ENCODE measurements around the gene NLRC3. TPM values are rescaled to one million over a fixed set of nuclear protein-coding genes. Genes with fewer than 3 reads are reported as not detected.

NLRC3 gene
- total RNA-seq, 1 experiment from 2014 or later: not detected

- in situ Hi-C loops (cut with HindIII; ENCODE audit: low sequenced_read_pairs): no loop called here
- no peak for DNase-seq (ENCODE audit: low spot score)
Measured at GRCh38 chr16:3497771-3498170, 79.4 kb downstream of the NLRC3 start.

GRCh38 chr16:3496386-3496785 lies 80.8 kb downstream of the NLRC3 start:
- no peak for DNase-seq (ENCODE audit: low spot score)
- in situ Hi-C loops (cut with HindIII; ENCODE audit: low sequenced_read_pairs): no loop called here

- in situ Hi-C loops (cut with HindIII; ENCODE audit: low sequenced_read_pairs): no loop called here
- no peak for DNase-seq (ENCODE audit: low spot score)
Measured at GRCh38 chr16:3495176-3495575, 82.0 kb downstream of the NLRC3 start, which contains the start of gene C16orf90. Gene C16orf90 (minus strand): TSS chr16:3495489. CDS start chr16:3495421, 68 bp downstream.

GRCh38 chr16:3494386-3494973 lies 82.7 kb downstream of the NLRC3 start:
- DNase-seq (ENCODE audit: low spot score): no peak

GRCh38 chr16:3492356-3492755 lies 84.8 kb downstream of the NLRC3 start:
- in situ Hi-C loops (cut with HindIII; ENCODE audit: low sequenced_read_pairs): no loop called here

More at GRCh38 chr16:3494386-3494973, 82.7 kb downstream of the NLRC3 start:
- in situ Hi-C loops (cut with HindIII; ENCODE audit: low sequenced_read_pairs): no loop called here

GRCh38 chr16:3490911-3491629 lies 86.1 kb downstream of the NLRC3 start:
- no peak for DNase-seq (ENCODE audit: low spot score)
- in situ Hi-C loops (cut with HindIII; ENCODE audit: low sequenced_read_pairs): no loop called here

More at GRCh38 chr16:3492356-3492755, 84.8 kb downstream of the NLRC3 start:
- no peak for DNase-seq (ENCODE audit: low spot score)

Other genes with a start within 250 kb of the NLRC3 start
- not detected in 2 replicates for gene OR2C1, start 221.5 kb downstream of the NLRC3 start, total RNA-seq (2014; rRNA removed; shearing (Covaris generic))
- gene ZSCAN32, start 176.4 kb downstream of the NLRC3 start, total RNA-seq (2014; rRNA removed; shearing (Covaris generic)): 30.4 and 31.3 TPM in 2 replicates
- 20.0 and 26.6 TPM in 2 replicates for gene ZNF174, start 176.2 kb downstream of the NLRC3 start, total RNA-seq (2014; rRNA removed; shearing (Covaris generic))
- 0.18 and 0.61 TPM in 2 replicates for gene ZNF597, start 133.9 kb downstream of the NLRC3 start, total RNA-seq (2014; rRNA removed; shearing (Covaris generic))
- gene NAA60, start 133.7 kb downstream of the NLRC3 start, total RNA-seq (2014; rRNA removed; shearing (Covaris generic)): 5.2 and 35.3 TPM in 2 replicates
- gene C16orf90, start 81.9 kb downstream of the NLRC3 start, total RNA-seq (2014; rRNA removed; shearing (Covaris generic)): not detected in 2 replicates
- 15.6 and 24.5 TPM in 2 replicates for gene CLUAP1, start 76.4 kb downstream of the NLRC3 start, total RNA-seq (2014; rRNA removed; shearing (Covaris generic))
- gene SLX4, start 34.2 kb upstream of the NLRC3 start, total RNA-seq (2014; rRNA removed; shearing (Covaris generic)): 4.8 and 5.9 TPM in 2 replicates
- gene DNASE1, start 77.3 kb upstream of the NLRC3 start, total RNA-seq (2014; rRNA removed; shearing (Covaris generic)): 9.4 and 15.4 TPM in 2 replicates
- gene TRAP1, start 140.1 kb upstream of the NLRC3 start, total RNA-seq (2014; rRNA removed; shearing (Covaris generic)): 75.6 and 93.8 TPM in 2 replicates